Stimulated activated CD4-positive, alpha-beta T cell treated with anti-CD3 and anti-CD28 coated beads, Interleukin-4, amount 100 ng/mL, for 4 hours (primary cell): ENCODE measurements around the gene ZBTB48.
A peak's percentile ranks its signal among the peaks of the same experiment; 100 is the strongest.
"Not testable (repeated sequence)": the region's sequence is repeated elsewhere in the genome, so short reads cannot be mapped to it uniquely, and the experiment has no call there.

Source experiments
- DNase-seq, 2 experiments: peaks; one replicate each; pipeline ENCODE4 v3.0.0-alpha.2; 2020

ZBTB48 gene

GRCh38 chr1:6579374-6580118 is at the start of gene ZBTB48:
TSS of gene ZBTB48 (plus strand) at chr1:6579994. CDS start at chr1:6580610, 616 bp downstream.
- peak; percentile 97 for DNase-seq

GRCh38 chr1:6530504-6531160 is 49.2 kb upstream of the ZBTB48 start:
- no peak for DNase-seq

GRCh38 chr1:6531996-6532395 is 47.8 kb upstream of the ZBTB48 start:
- no peak for DNase-seq

GRCh38 chr1:6534248-6534822 is 45.5 kb upstream of the ZBTB48 start:
- DNase-seq, result no peak

- DNase-seq, result no peak
Observed at GRCh38 chr1:6535214-6535613, 44.6 kb upstream of the ZBTB48 start.

GRCh38 chr1:6536291-6536690 is 43.5 kb upstream of the ZBTB48 start:
- no peak for DNase-seq

GRCh38 chr1:6538956-6539355 is 40.8 kb upstream of the ZBTB48 start:
- DNase-seq, result no peak

GRCh38 chr1:6544831-6545230 is 35.0 kb upstream of the ZBTB48 start:
- DNase-seq, result no peak

- peak in 1 of 2 experiments; percentile 10 for DNase-seq
Observed at GRCh38 chr1:6545276-6546112, 34.3 kb upstream of the ZBTB48 start.

- no peak for DNase-seq
Observed at GRCh38 chr1:6546326-6546725, 33.5 kb upstream of the ZBTB48 start.

GRCh38 chr1:6547301-6547700 is 32.5 kb upstream of the ZBTB48 start:
- DNase-seq, result no peak

- DNase-seq, result peak; percentile 92 to 94
Observed at GRCh38 chr1:6554031-6554906, 25.5 kb upstream of the ZBTB48 start, which contains the start of gene NOL9. TSS of gene NOL9 (minus strand) at chr1:6554513. CDS start at chr1:6554502, 11 bp downstream.

- DNase-seq, result no peak
Observed at GRCh38 chr1:6554907-6555778, 24.7 kb upstream of the ZBTB48 start, which contains the start of gene TAS1R1. TSS of gene TAS1R1 (plus strand) at chr1:6555307. CDS start at chr1:6555374, 67 bp downstream.

- DNase-seq, result no peak
Observed at GRCh38 chr1:6557597-6557996, 22.2 kb upstream of the ZBTB48 start.

GRCh38 chr1:6559161-6559560 is 20.6 kb upstream of the ZBTB48 start:
- not testable (repeated sequence) for DNase-seq

- DNase-seq, result no peak
Observed at GRCh38 chr1:6560267-6560666, 19.5 kb upstream of the ZBTB48 start.

- no peak for DNase-seq
Observed at GRCh38 chr1:6569033-6569432, 10.8 kb upstream of the ZBTB48 start.

- DNase-seq, result no peak
Observed at GRCh38 chr1:6570100-6570499, 9.7 kb upstream of the ZBTB48 start.

- no peak for DNase-seq
Observed at GRCh38 chr1:6570987-6571386, 8.8 kb upstream of the ZBTB48 start.

- no peak for DNase-seq
Observed at GRCh38 chr1:6572653-6573383, 7.0 kb upstream of the ZBTB48 start.
